NCI-H1436 treated with DMSO at 0.1 percent for 48 hours (cell line): Measurements from ENCODE around the gene FOXO1.

ENCODE experiments used
- DNase-seq: peaks from one replicate; lab custom pipeline; 2025; lab: John Stamatoyannopoulos, UW

The FOXO1 gene

GRCh38 chr13:40605573-40605972 lies 60.9 kb downstream of the FOXO1 start:
- DNase-seq, result no peak

GRCh38 chr13:40604135-40604534 lies 62.3 kb downstream of the FOXO1 start:
- DNase-seq, result no peak

- DNase-seq, result no peak
Measured at GRCh38 chr13:40600149-40600751, 66.2 kb downstream of the FOXO1 start.

- DNase-seq, result no peak
Measured at GRCh38 chr13:40599747-40600146, 66.7 kb downstream of the FOXO1 start.

- DNase-seq, result no peak
Measured at GRCh38 chr13:40599124-40599523, 67.3 kb downstream of the FOXO1 start.

- no peak for DNase-seq
Measured at GRCh38 chr13:40598569-40598968, 67.9 kb downstream of the FOXO1 start.

- no peak for DNase-seq
Measured at GRCh38 chr13:40597735-40598365, 68.6 kb downstream of the FOXO1 start.

- no peak for DNase-seq
Measured at GRCh38 chr13:40596484-40596883, 70.0 kb downstream of the FOXO1 start.

- no peak for DNase-seq
Measured at GRCh38 chr13:40595693-40596092, 70.7 kb downstream of the FOXO1 start.

- DNase-seq, result no peak
Measured at GRCh38 chr13:40592035-40592434, 74.4 kb downstream of the FOXO1 start.

- DNase-seq, result no peak
Measured at GRCh38 chr13:40591091-40591490, 75.3 kb downstream of the FOXO1 start.

GRCh38 chr13:40590112-40590862 lies 76.2 kb downstream of the FOXO1 start:
- DNase-seq, result no peak

GRCh38 chr13:40589285-40590109 lies 76.9 kb downstream of the FOXO1 start:
- DNase-seq, result no peak

- no peak for DNase-seq
Measured at GRCh38 chr13:40588101-40588500, 78.3 kb downstream of the FOXO1 start.

GRCh38 chr13:40586886-40587565 lies 79.4 kb downstream of the FOXO1 start:
- no peak for DNase-seq

- no peak for DNase-seq
Measured at GRCh38 chr13:40585911-40586471, 80.5 kb downstream of the FOXO1 start.

GRCh38 chr13:40583738-40584137 lies 82.7 kb downstream of the FOXO1 start:
- DNase-seq, result no peak

- no peak for DNase-seq
Measured at GRCh38 chr13:40582531-40582930, 83.9 kb downstream of the FOXO1 start.

GRCh38 chr13:40581277-40581579 lies 85.2 kb downstream of the FOXO1 start:
- no peak for DNase-seq

GRCh38 chr13:40580566-40581276 lies 85.7 kb downstream of the FOXO1 start:
- no peak for DNase-seq

- DNase-seq, result no peak
Measured at GRCh38 chr13:40579535-40579934, 86.9 kb downstream of the FOXO1 start.
